ENCODE measurements around the gene GTF2A2.

DNA sequence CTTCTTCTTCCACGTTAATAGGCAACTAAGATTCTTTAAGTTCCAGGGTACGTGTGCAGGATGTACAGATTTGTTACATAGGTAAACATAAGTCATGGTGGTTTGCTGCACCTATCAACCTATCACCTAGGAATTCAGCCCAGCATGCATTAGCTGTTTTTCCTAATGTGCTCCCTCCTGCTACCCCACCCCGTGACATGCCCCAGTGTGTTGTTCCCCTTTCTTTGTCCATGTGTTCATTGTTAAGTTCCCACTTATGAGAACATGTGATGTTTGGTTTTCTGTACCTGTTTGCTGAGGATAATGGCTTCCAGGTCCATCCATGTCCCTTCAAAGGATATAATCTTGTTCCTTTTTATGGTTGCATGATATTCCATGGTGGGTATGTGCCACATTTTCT lies 21.1 kb downstream of the GTF2A2 start:
- TF ChIP-seq, protein P1, sequence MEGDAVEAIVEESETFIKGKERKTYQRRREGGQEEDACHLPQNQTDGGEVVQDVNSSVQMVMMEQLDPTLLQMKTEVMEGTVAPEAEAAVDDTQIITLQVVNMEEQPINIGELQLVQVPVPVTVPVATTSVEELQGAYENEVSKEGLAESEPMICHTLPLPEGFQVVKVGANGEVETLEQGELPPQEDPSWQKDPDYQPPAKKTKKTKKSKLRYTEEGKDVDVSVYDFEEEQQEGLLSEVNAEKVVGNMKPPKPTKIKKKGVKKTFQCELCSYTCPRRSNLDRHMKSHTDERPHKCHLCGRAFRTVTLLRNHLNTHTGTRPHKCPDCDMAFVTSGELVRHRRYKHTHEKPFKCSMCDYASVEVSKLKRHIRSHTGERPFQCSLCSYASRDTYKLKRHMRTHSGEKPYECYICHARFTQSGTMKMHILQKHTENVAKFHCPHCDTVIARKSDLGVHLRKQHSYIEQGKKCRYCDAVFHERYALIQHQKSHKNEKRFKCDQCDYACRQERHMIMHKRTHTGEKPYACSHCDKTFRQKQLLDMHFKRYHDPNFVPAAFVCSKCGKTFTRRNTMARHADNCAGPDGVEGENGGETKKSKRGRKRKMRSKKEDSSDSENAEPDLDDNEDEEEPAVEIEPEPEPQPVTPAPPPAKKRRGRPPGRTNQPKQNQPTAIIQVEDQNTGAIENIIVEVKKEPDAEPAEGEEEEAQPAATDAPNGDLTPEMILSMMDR (IDR thresholded peaks at IDR 0.05), result no peak
- TF ChIP-seq POLR2AphosphoS5 (IDR thresholded peaks at IDR 0.05) (no peak), POLR2A (IDR thresholded peaks at IDR 0.05) (no peak), EP300 (IDR thresholded peaks at IDR 0.05) (no peak)
